ENCODE data around the gene KRT28.

- no peak for TF ChIP-seq CTCF (conservative IDR thresholded peaks at IDR 0.05)
- no peak for TF ChIP-seq ZFX (IDR thresholded peaks at IDR 0.05)
These were observed 12.9 kb upstream of the KRT28 start for GRCh38 chr17:40812639-40813038.

Measured in C4-2B (cell line).